ENCODE measurements around the gene ICOS. TPM values are rescaled to one million over a fixed set of nuclear protein-coding genes. Genes with fewer than 3 reads are reported as not detected.

The ICOS gene
- total and polyA plus RNA-seq, 2 of the 4 experiments (the other 2 are of a cell fraction), result not detected

- H3K27me3 ChIP-seq (ENCODE audit: control insufficient read depth, insufficient read depth, low read length), result peaks cover 7% of the 10 kb centered on the region
- in situ Hi-C loops (cut with MboI; ENCODE audit: low sequenced_read_pairs), result no loop called here
- no peak overlapping the region for H2BK15ac ChIP-seq (ENCODE audit: low read depth, low read length)
- POLR2A ChIA-PET (ENCODE audit: unreplicated experiment), result no interaction called here
- no peak overlapping the region for H2AK9ac ChIP-seq (replicated peaks; ENCODE audit: low read depth, low read length, poor library complexity)
- no peak overlapping the region for H3K56ac ChIP-seq (ENCODE audit: extremely low read depth, insufficient read depth, low read length)
- H3K27ac ChIP-seq (ENCODE audit: insufficient read depth, low read length), result no peak overlapping the region
- H2BK5ac ChIP-seq (ENCODE audit: low read depth, low read length, poor library complexity, severe bottlenecking), result no peak overlapping the region
- no peak overlapping the region for H3K18ac ChIP-seq (ENCODE audit: low read depth, low read length)
- no peak overlapping the region for H3K4ac ChIP-seq (ENCODE audit: low read depth, low read length)
- H4K8ac ChIP-seq (ENCODE audit: low read depth in 2 of 2, low read length in 2 of 2), result no peak overlapping the region
- CTCF ChIA-PET, result no interaction called here
- H4K20me1 ChIP-seq (ENCODE audit: insufficient read depth, low read length), result no peaks in the 10 kb centered on the region
- no peak overlapping the region for H2BK20ac ChIP-seq (ENCODE audit: low read depth, low read length)
- no peak overlapping the region for H2AFZ ChIP-seq (replicated peaks; ENCODE audit: low read length, poor library complexity)
- H4K91ac ChIP-seq (ENCODE audit: insufficient read depth, low read depth, low read length), result no peak overlapping the region
- H3K4me1 ChIP-seq (ENCODE audit: control insufficient read depth, insufficient read depth, low read length), result no peaks in the 10 kb centered on the region
- H3K9me1 ChIP-seq (ENCODE audit: insufficient read depth, low read length), result no peaks in the 10 kb centered on the region
- no peak for ATAC-seq (ENCODE audit: low read depth)
- dilution Hi-C loops (cut with HindIII; ENCODE audit: low sequenced_read_pairs, unreplicated experiment), result no loop called here
- TF ChIP-seq FOS (IDR thresholded peaks at IDR 0.05; ENCODE audit: low read depth, low read length), result no peak
- no peak for DNase-seq
- intact Hi-C loops (cut with micrococcal nuclease), result no loop called here
- H3K9ac ChIP-seq (ENCODE audit: low read depth, low read length), result no peak overlapping the region
- no peak overlapping the region for H2AK5ac ChIP-seq (ENCODE audit: low read depth, low read length)
- H3K14ac ChIP-seq (replicated peaks; ENCODE audit: low read depth, low read length), result no peak overlapping the region
- no peaks in the 10 kb centered on the region for H3K79me1 ChIP-seq (ENCODE audit: low read depth in 1 of 2, low read length in 2 of 2)
- no peak overlapping the region for H3K4me2 ChIP-seq (ENCODE audit: low read depth, low read length)
- H3K23ac ChIP-seq (ENCODE audit: low read depth, low read length), result no peak overlapping the region
- H3K4me3 ChIP-seq (ENCODE audit: insufficient read depth, low read depth, low read length), result no peak overlapping the region
- H3K9me3 ChIP-seq (ENCODE audit: control insufficient read depth, insufficient read depth, low read length), result no peaks in the 10 kb centered on the region
- H2BK120ac ChIP-seq (ENCODE audit: low read depth, low read length), result no peak overlapping the region
- H4K5ac ChIP-seq (ENCODE audit: low read depth, low read length), result no peak overlapping the region
- H3K36me3 ChIP-seq (ENCODE audit: control insufficient read depth, insufficient read depth, low read length), result no peaks in the 10 kb centered on the region
- BruUV-seq (replicated peaks), result no TSS peak
Measured at GRCh38 chr2:203972066-203972465, 35.5 kb downstream of the ICOS start.

Measured in IMR-90 (cell line).